Medulla oblongata (tissue), 1 donor: ENCODE data around the gene MAPK8IP1.

Experiments used
- DNase-seq: peaks from one replicate; pipeline ENCODE4 v3.0.0-alpha.2; 2015; ENCODE audit errors: extremely low spot score

The MAPK8IP1 gene

GRCh38 chr11:45909594-45910475 is 24.4 kb downstream of the MAPK8IP1 start:
- DNase-seq: peak; percentile 36

GRCh38 chr11:45910623-45911022 is 25.2 kb downstream of the MAPK8IP1 start:
- no peak for DNase-seq

GRCh38 chr11:45913514-45913913 is 28.1 kb downstream of the MAPK8IP1 start:
- no peak for DNase-seq

GRCh38 chr11:45913942-45914635 is 28.6 kb downstream of the MAPK8IP1 start:
- no peak for DNase-seq

GRCh38 chr11:45915446-45915845 is 30.0 kb downstream of the MAPK8IP1 start:
- no peak for DNase-seq

GRCh38 chr11:45917286-45917622 is 31.8 kb downstream of the MAPK8IP1 start:
- no peak for DNase-seq

- DNase-seq: peak; percentile 98
Observed at GRCh38 chr11:45917623-45918330, 32.3 kb downstream of the MAPK8IP1 start, which contains the start of gene PEX16. TSS of gene PEX16 (minus strand) at chr11:45917877. CDS start at chr11:45917811, 66 bp downstream.

GRCh38 chr11:45918331-45918941 is 33.0 kb downstream of the MAPK8IP1 start:
- peak; percentile 84 for DNase-seq

GRCh38 chr11:45918962-45919675 is 33.7 kb downstream of the MAPK8IP1 start:
- no peak for DNase-seq

GRCh38 chr11:45919806-45920530 is 34.5 kb downstream of the MAPK8IP1 start:
- no peak for DNase-seq

- no peak for DNase-seq
Observed at GRCh38 chr11:45920531-45921477, 35.4 kb downstream of the MAPK8IP1 start.

- no peak for DNase-seq
Observed at GRCh38 chr11:45921561-45922424, 36.3 kb downstream of the MAPK8IP1 start.

- no peak for DNase-seq
Observed at GRCh38 chr11:45922425-45923082, 37.1 kb downstream of the MAPK8IP1 start, which contains the start of gene LARGE2. TSS of gene LARGE2 (plus strand) at chr11:45922656. CDS start at chr11:45922883, 227 bp downstream.

- DNase-seq: no peak
Observed at GRCh38 chr11:45924036-45924915, 38.8 kb downstream of the MAPK8IP1 start.

- no peak for DNase-seq
Observed at GRCh38 chr11:45924927-45925326, 39.5 kb downstream of the MAPK8IP1 start.

- no peak for DNase-seq
Observed at GRCh38 chr11:45925550-45925949, 40.1 kb downstream of the MAPK8IP1 start.

- no peak for DNase-seq
Observed at GRCh38 chr11:45926001-45926401, 40.5 kb downstream of the MAPK8IP1 start.
